Measurements from ENCODE around the gene MAPK13. TPM values are rescaled to one million over a fixed set of nuclear protein-coding genes. Genes with fewer than 3 reads are reported as not detected.

Gene MAPK13
- total RNA-seq, 1 experiment from 2014 or later, result 52.3 TPM

- DNase-seq, result no peak
- CTCF ChIA-PET, result interaction anchor here (1.0 to 1.8 kb wide), 2 partner anchors 38 to 104 kb away, joined by 3 to 6 read pairs; partner anchors contain the start of gene MAPK14
- Mint-ChIP-seq H3K4me1 (ENCODE audit: low read depth, unreplicated experiment) (peaks cover 32% of the 10 kb centered on the region), H3K9me3 (ENCODE audit: low read depth, unreplicated experiment) (no peaks in the 10 kb centered on the region), H3K36me3 (ENCODE audit: insufficient read depth, unreplicated experiment) (peaks cover 43% of the 10 kb centered on the region), H3K4me3 (ENCODE audit: low read depth, unreplicated experiment) (peak overlapping the region; percentile 72), H3K27me3 (ENCODE audit: unreplicated experiment) (no peaks in the 10 kb centered on the region), H3K27ac (ENCODE audit: unreplicated experiment) (no peak overlapping the region)
- intact Hi-C loops (cut with micrococcal nuclease; ENCODE audit: unreplicated experiment), result no loop called here
- no TSS peak for BruUV-seq (replicated peaks)
- no peak for TF ChIP-seq CTCF (IDR thresholded peaks at IDR 0.05; ENCODE audit: unreplicated experiment)
Observed at GRCh38 chr6:36132246-36132895, 2.1 kb downstream of the MAPK13 start.

- no peak for DNase-seq
- BruUV-seq (replicated peaks), result no TSS peak
- H3K4me1 Mint-ChIP-seq (ENCODE audit: low read depth, unreplicated experiment), result peaks cover 27% of the 10 kb centered on the region
- no peak overlapping the region for H3K27ac Mint-ChIP-seq (ENCODE audit: unreplicated experiment)
- CTCF ChIA-PET, result interaction anchor here (0.5 kb wide), 1 partner anchor 103 kb away, joined by 5 read pairs; no protein-coding TSS in a partner anchor
- H3K27me3 Mint-ChIP-seq (ENCODE audit: unreplicated experiment), result no peaks in the 10 kb centered on the region
- intact Hi-C loops (cut with micrococcal nuclease; ENCODE audit: unreplicated experiment), result no loop called here
- H3K4me3 Mint-ChIP-seq (ENCODE audit: low read depth, unreplicated experiment), result no peak overlapping the region
- no peak for TF ChIP-seq CTCF (IDR thresholded peaks at IDR 0.05; ENCODE audit: unreplicated experiment)
- H3K36me3 Mint-ChIP-seq (ENCODE audit: insufficient read depth, unreplicated experiment), result peaks cover 51% of the 10 kb centered on the region
- H3K9me3 Mint-ChIP-seq (ENCODE audit: low read depth, unreplicated experiment), result no peaks in the 10 kb centered on the region
Observed at GRCh38 chr6:36133148-36133547, 2.8 kb downstream of the MAPK13 start.

- BruUV-seq (replicated peaks), result no TSS peak
Observed at GRCh38 chr6:36133912-36134311, 3.6 kb downstream of the MAPK13 start.

GRCh38 chr6:36135053-36135731 is 4.9 kb downstream of the MAPK13 start:
- TF ChIP-seq CTCF (IDR thresholded peaks at IDR 0.05; ENCODE audit: unreplicated experiment), result no peak
- H3K4me1 Mint-ChIP-seq (ENCODE audit: low read depth, unreplicated experiment), result peaks cover 18% of the 10 kb centered on the region
- BruUV-seq (replicated peaks), result no TSS peak
- no peak for DNase-seq
- intact Hi-C loops (cut with micrococcal nuclease; ENCODE audit: unreplicated experiment), result no loop called here
- H3K4me3 Mint-ChIP-seq (ENCODE audit: low read depth, unreplicated experiment), result no peak overlapping the region
- CTCF ChIA-PET, result no interaction called here
- no peaks in the 10 kb centered on the region for H3K9me3 Mint-ChIP-seq (ENCODE audit: low read depth, unreplicated experiment)
- H3K27ac Mint-ChIP-seq (ENCODE audit: unreplicated experiment), result no peak overlapping the region
- no peaks in the 10 kb centered on the region for H3K27me3 Mint-ChIP-seq (ENCODE audit: unreplicated experiment)
- H3K36me3 Mint-ChIP-seq (ENCODE audit: insufficient read depth, unreplicated experiment), result peaks cover 55% of the 10 kb centered on the region

More at GRCh38 chr6:36133912-36134311, 3.6 kb downstream of the MAPK13 start:
- no peak overlapping the region for H3K4me3 Mint-ChIP-seq (ENCODE audit: low read depth, unreplicated experiment)
- CTCF ChIA-PET, result no interaction called here
- H3K36me3 Mint-ChIP-seq (ENCODE audit: insufficient read depth, unreplicated experiment), result peaks cover 54% of the 10 kb centered on the region
- no peaks in the 10 kb centered on the region for H3K27me3 Mint-ChIP-seq (ENCODE audit: unreplicated experiment)
- no peaks in the 10 kb centered on the region for H3K9me3 Mint-ChIP-seq (ENCODE audit: low read depth, unreplicated experiment)
- intact Hi-C loops (cut with micrococcal nuclease; ENCODE audit: unreplicated experiment), result no loop called here
- no peak overlapping the region for H3K27ac Mint-ChIP-seq (ENCODE audit: unreplicated experiment)
- TF ChIP-seq CTCF (IDR thresholded peaks at IDR 0.05; ENCODE audit: unreplicated experiment), result no peak
- H3K4me1 Mint-ChIP-seq (ENCODE audit: low read depth, unreplicated experiment), result peaks cover 27% of the 10 kb centered on the region
- DNase-seq, result no peak
